GM21447 (cell line): ENCODE data around the gene EVI2B.
"Not testable (repeated sequence)": the region's sequence is repeated elsewhere in the genome, so short reads cannot be mapped to it uniquely, and the experiment has no call there.

Experiments
- ATAC-seq: cut with Tn5 transposase; IDR thresholded peaks from one replicate; pipeline ENCODE4 v1.9.1; 2021; ENCODE audit not compliant: unreplicated experiment

The EVI2B gene

GRCh38 chr17:31310886-31311285 lies 3.0 kb downstream of the EVI2B start:
- no peak for ATAC-seq

DNA sequence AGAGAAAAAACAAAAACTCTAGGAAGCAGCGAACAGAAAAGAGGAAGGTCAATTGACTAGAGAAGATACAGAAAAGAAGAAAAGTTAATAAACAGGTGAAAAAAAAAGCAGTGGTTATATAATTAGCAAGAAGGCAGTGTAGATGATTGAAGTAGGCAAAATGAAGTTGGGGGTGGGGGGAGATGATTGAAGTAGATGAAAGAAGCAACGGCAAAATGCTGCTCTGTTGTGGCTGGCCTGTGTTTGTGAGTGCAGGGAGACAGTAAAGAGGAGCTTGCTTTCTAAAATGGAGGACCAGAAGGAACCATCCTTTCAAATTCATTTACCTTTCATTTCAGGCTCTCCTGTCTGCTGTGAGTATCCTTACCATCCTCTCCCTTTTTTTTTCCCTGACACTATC lies 3.6 kb downstream of the EVI2B start:
- no peak for ATAC-seq

DNA sequence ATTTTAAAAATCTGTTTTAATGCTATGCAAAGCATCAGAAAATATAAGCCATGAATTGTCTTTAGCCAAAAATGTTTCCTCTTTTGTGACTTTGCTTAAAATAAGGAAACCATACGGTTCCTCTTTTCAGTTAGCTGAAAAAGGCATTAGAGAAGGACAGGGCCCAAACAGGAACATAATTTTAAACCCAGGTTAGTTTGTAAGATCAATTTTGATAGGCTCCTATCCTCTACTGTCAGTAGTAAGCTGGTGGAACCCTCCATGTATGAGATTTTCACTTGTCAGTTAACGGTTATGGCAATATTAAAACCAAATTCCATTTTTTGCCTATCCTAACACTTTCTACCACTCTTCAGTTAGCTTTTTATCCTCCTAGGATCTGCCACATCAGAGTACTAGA lies 4.3 kb downstream of the EVI2B start:
- ATAC-seq = no peak

- no peak for ATAC-seq
Observed at GRCh38 chr17:31308372-31309334, 5.2 kb downstream of the EVI2B start.

DNA sequence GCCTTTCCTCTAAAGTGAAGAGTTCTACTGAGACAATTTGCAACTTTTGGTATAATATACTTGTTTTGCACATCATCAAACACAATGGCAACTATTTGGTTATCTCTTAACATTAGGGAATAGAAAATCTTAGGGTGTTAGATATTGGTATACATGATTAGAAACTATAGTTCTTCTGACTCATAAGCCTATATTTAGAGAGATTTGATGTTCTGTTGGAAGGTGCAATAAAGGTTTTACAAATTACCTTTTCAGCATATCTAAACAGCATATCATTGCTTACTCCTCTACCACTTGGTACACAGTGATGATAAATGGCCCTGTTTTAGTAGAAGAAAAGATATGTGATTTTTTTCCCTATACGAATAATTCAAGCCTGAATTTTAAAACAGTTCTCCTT lies 6.2 kb downstream of the EVI2B start:
- no peak for ATAC-seq

GRCh38 chr17:31299624-31300023 lies 14.2 kb downstream of the EVI2B start:
- no peak for ATAC-seq

GRCh38 chr17:31297090-31297489 lies 16.8 kb downstream of the EVI2B start, which contains the start of gene OMG:
TSS of gene OMG (minus strand) at chr17:31297239. CDS start at chr17:31296331, 908 bp downstream.
- ATAC-seq = no peak

GRCh38 chr17:31296142-31296541 lies 17.7 kb downstream of the EVI2B start:
- ATAC-seq = no peak

DNA sequence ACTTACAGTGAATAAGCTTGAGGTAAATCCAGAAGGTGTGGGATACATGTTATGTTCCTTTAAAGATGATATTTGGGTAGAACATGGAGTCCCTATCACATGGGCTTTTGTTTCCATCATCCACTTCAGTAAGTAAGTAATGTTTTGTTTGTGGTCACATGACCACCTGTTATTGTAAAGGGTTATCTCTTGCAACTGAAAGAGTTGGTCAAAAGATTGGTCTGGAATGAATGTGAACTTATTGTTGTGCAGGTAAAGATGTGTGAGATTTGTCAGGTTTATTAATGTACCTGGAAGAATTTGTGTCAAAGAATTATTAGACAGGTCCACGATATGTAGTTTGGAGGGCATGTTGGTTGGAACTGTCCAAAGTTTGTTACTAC lies 18.4 kb downstream of the EVI2B start:
- ATAC-seq = no peak

GRCh38 chr17:31294820-31295488 lies 18.9 kb downstream of the EVI2B start:
- ATAC-seq = no peak

DNA sequence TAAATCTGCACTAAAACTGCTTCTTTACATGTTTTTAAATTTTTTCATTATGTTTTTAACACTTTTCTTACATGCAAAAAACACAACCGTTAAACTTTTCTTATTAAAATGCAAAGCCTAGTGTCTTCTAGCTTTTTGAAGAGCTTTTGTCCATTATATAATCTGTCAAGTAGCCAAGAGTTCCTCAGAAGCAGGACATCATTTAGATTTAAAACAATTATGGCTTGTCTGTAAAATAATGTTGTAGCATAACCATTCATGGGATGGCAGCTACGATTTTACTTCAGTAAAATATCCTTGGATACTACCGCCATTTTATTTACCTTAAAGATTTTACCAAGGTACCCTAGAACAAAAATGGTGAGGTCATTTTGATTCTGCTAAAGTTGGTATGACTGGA lies 19.6 kb downstream of the EVI2B start:
- ATAC-seq = no peak

DNA sequence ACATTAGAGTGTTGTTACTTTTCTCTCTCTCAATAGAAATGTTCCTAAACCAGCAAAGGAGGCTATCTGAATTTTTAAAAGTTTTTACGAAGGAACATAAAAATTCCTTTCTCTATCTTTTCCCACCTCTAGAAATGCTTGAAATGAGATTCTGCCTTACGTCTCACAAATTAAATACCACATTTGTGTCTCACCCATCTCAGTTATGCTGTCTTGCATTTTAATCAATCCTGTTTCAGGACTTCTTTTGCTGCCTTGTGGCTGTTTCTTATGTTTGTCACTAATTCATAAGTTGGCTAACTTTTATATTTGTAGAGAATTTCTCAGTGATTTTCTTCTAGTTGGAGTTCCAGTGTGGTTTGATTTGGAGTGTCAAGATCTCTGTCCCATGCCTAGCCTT lies 20.3 kb downstream of the EVI2B start:
- ATAC-seq = no peak

- no peak for ATAC-seq
Observed at GRCh38 chr17:31291820-31292219, 22.0 kb downstream of the EVI2B start.

- no peak for ATAC-seq
Observed at GRCh38 chr17:31289790-31290189, 24.1 kb downstream of the EVI2B start.

DNA sequence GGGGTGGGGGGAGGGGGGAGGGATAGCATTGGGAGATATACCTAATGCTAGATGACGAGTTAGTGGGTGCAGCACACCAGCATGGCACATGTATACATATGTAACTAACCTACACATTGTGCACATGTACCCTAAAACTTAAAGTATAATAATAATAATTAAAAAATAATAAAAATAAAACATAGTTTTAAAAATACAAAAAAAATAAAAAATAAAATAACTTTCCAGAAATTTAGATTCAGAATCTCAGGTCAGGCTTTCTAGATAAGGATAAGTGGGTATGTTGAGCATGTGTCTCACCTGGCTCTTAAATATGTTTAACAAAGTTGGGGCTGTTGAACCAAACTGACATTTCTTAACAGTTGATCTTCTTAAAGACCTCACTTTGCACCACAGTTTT lies 25.9 kb downstream of the EVI2B start:
- not testable (repeated sequence) for ATAC-seq

DNA sequence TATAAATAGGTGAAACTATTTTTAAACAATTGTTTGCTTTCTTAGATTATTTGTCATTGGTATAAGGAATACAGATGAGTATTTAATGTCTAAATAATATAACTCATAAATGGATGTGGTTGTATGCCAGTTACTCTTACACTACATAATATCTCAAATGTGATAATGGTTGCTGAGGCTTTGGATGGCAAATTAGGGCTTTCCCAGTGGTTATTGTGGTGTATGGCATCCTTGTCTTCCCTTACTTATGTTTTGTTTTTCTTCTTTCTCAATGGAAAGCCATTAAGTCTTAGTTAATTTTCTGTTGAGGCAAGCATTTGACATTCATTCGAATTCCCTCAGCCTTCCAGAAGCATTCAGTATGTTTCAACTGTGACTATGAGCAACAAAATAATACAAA lies 27.3 kb downstream of the EVI2B start:
- no peak for ATAC-seq

DNA sequence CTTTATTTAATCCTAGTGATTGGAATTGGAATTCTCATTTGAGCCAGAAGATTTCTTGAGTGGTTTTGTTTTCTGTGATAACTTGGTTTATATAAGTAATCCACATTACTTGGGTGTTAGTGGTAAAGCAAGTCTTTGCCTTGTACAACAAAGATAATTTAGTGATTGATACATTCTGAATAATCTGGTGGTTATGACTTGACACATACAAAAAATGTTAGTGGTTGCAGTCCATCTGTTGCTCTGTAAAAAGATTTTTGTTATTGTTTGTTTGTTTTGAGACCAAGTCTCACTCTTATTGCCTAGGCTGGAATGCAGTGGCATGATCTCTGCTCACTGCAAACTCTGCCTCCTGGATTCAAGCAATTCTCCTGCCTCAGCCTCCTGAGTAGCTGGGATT lies 30.0 kb downstream of the EVI2B start:
- no peak for ATAC-seq

DNA sequence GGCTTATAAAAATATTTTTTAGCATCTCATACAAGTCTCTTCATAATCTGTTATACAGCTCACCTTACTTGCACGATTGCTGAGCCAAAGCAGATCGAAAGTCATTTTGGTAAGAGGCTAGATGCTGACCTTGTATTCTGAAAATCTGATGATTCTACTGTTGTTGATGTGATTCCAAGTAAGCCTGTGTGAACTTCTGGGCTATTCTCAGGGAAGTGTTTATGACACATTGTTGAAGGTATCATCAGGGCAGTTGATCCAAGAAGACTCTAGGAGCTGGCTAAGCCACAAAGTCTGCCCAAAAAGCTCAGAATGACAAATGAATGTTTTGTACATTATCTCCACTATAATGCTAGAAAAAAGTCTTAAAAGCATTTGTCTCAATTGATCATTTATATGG lies 32.8 kb downstream of the EVI2B start:
- no peak for ATAC-seq

DNA sequence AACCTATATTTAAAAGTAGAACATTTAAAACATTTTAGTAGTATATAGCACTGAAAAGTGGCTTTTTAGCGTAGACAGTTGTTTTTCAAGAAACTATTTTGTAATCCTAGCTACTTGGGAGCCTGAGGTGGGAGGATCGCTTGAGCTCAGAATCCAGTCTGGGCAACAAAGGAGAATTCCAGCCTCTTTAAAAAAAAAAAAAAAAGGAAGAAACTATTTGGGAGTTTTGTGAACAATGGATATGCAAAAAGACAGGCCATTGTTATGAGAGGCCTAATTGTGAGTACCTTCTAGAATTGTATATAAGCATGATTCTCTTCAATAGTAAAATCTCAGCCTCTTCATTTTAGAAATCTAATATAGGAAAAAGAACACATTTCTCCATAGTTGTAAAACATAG lies 34.5 kb downstream of the EVI2B start:
- no peak for ATAC-seq

- no peak for ATAC-seq
Observed at GRCh38 chr17:31275116-31275515, 38.7 kb downstream of the EVI2B start.

DNA sequence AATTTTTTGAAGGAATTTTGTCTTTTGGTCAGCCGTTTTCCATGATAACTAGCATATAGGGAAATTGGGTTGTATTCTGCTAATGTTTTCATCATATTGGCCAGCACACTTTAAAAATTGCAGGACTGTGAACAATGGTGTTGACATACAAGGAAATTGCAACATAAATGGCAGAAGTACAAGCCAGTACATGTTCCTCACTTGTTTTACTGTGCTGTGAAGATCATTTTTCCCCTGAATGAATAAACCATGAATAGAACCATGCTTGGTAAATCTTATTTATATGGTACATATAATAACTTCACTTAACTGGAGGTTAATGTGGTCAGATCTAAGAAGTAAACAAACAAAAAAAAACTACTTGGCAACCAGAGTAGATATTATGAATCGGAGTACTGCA lies 39.6 kb downstream of the EVI2B start:
- no peak for ATAC-seq

GRCh38 chr17:31273516-31273915 lies 40.3 kb downstream of the EVI2B start:
- ATAC-seq = no peak
